ENCODE results near the gene GTF3C6. TPM values are rescaled to one million over a fixed set of nuclear protein-coding genes. Genes with fewer than 3 reads are reported as not detected.
A peak's percentile ranks its signal among the peaks of the same experiment; 100 is the strongest.

GTF3C6 gene
- total and polyA plus RNA-seq, 10 of the 15 experiments (the other 5 are each of a cell fraction or from before 2014, with no cell fraction given): 42.8 to 261 (median 116) TPM

- TF ChIP-seq EGR1 (IDR thresholded peaks at IDR 0.05; ENCODE audit: borderline replicate concordance in 1 of 2, low read depth in 2 of 2, low read length in 2 of 2) (no peak; a peak in 1 of 3 replicates), EZH2 (IDR thresholded peaks at IDR 0.05; ENCODE audit: borderline replicate concordance, control insufficient read depth, low read depth, low read length) (no peak), RAD51 (IDR thresholded peaks at IDR 0.05) (peak; percentile 60; the same call in 1 of the 2 replicates), ATF7 (IDR thresholded peaks at IDR 0.05; ENCODE audit: low read depth) (no peak), ZBTB33 (IDR thresholded peaks at IDR 0.05) (no peak), CBX5 (IDR thresholded peaks at IDR 0.05; ENCODE audit: low read depth) (no peak), SREBF1 (IDR thresholded peaks at IDR 0.05; ENCODE audit: low read length) (0 out of 2 replicates have a peak, but pooled peaks have one; percentile 27), RELB (IDR thresholded peaks at IDR 0.05; ENCODE audit: low read depth) (peak; percentile 66), TARDBP (IDR thresholded peaks at IDR 0.05; ENCODE audit: borderline replicate concordance) (no peak; the same call in 1 of the 2 replicates), POU2F2 (IDR thresholded peaks at IDR 0.05; ENCODE audit: borderline replicate concordance, low read depth, low read length) (peak; percentile 81; the same call in 2 of the 3 replicates), NR2C1 (IDR thresholded peaks at IDR 0.05) (peak; percentile 66), REST (IDR thresholded peaks at IDR 0.05; ENCODE audit: low read depth, low read length) (no peak; the same call in 1 of the 2 replicates), RUNX3 (IDR thresholded peaks at IDR 0.05; ENCODE audit: low read length) (peak; percentile 38; the same call in 1 of the 2 replicates), SMARCA5 (IDR thresholded peaks at IDR 0.05) (0 out of 2 replicates have a peak, but pooled peaks have one; percentile 48)
- TF ChIP-seq, protein P1, sequence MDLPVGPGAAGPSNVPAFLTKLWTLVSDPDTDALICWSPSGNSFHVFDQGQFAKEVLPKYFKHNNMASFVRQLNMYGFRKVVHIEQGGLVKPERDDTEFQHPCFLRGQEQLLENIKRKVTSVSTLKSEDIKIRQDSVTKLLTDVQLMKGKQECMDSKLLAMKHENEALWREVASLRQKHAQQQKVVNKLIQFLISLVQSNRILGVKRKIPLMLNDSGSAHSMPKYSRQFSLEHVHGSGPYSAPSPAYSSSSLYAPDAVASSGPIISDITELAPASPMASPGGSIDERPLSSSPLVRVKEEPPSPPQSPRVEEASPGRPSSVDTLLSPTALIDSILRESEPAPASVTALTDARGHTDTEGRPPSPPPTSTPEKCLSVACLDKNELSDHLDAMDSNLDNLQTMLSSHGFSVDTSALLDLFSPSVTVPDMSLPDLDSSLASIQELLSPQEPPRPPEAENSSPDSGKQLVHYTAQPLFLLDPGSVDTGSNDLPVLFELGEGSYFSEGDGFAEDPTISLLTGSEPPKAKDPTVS (IDR thresholded peaks at IDR 0.05; ENCODE audit: low read depth, low read length): no peak
Measured at GRCh38 chr6:110958329-110959192, at the start of gene GTF3C6 (continued).

Data from GM12878 (cell line).